HG03097 (cell line): Measurements from ENCODE around the gene FUBP3.

Source experiments
- ATAC-seq: cut with Tn5 transposase; IDR thresholded peaks from one replicate; pipeline ENCODE4 v1.9.1; 2021; ENCODE audit not compliant: unreplicated experiment, low FRiP score

The FUBP3 gene

GRCh38 chr9:130606887-130607600 is 27.7 kb downstream of the FUBP3 start:
- no peak for ATAC-seq

GRCh38 chr9:130607640-130608420 is 28.5 kb downstream of the FUBP3 start:
- ATAC-seq, result no peak

GRCh38 chr9:130608554-130609134 is 29.3 kb downstream of the FUBP3 start:
- no peak for ATAC-seq

GRCh38 chr9:130609163-130609562 is 29.8 kb downstream of the FUBP3 start:
- no peak for ATAC-seq

- ATAC-seq, result no peak
Observed at GRCh38 chr9:130610862-130611707, 31.7 kb downstream of the FUBP3 start.

- ATAC-seq, result no peak
Observed at GRCh38 chr9:130616451-130616850, 37.1 kb downstream of the FUBP3 start.

GRCh38 chr9:130623466-130623865 is 44.1 kb downstream of the FUBP3 start:
- ATAC-seq, result no peak

GRCh38 chr9:130624154-130624553 is 44.8 kb downstream of the FUBP3 start:
- ATAC-seq, result no peak

GRCh38 chr9:130626249-130626996 is 47.0 kb downstream of the FUBP3 start:
- no peak for ATAC-seq

- ATAC-seq, result no peak
Observed at GRCh38 chr9:130627051-130627450, 47.7 kb downstream of the FUBP3 start.

GRCh38 chr9:130627896-130628792 is 48.8 kb downstream of the FUBP3 start:
- no peak for ATAC-seq

GRCh38 chr9:130629443-130630070 is 50.2 kb downstream of the FUBP3 start:
- no peak for ATAC-seq

GRCh38 chr9:130630071-130630450 is 50.7 kb downstream of the FUBP3 start:
- ATAC-seq, result no peak

- ATAC-seq, result no peak
Observed at GRCh38 chr9:130630506-130631330, 51.3 kb downstream of the FUBP3 start.

GRCh38 chr9:130631331-130632080 is 52.1 kb downstream of the FUBP3 start:
- ATAC-seq, result no peak

- no peak for ATAC-seq
Observed at GRCh38 chr9:130632081-130632710, 52.8 kb downstream of the FUBP3 start.

GRCh38 chr9:130632841-130633240 is 53.5 kb downstream of the FUBP3 start:
- ATAC-seq, result no peak
